ENCODE results near the gene BDNF. TPM values are rescaled to one million over a fixed set of nuclear protein-coding genes. Genes with fewer than 3 reads are reported as not detected.

The BDNF gene
- total RNA-seq, 1 experiment from 2014 or later = 4.8 TPM

GRCh38 chr11:27740362-27741013 lies 40.2 kb upstream of the BDNF start:
- Mint-ChIP-seq H3K27ac (peak overlapping the region; percentile 80), H3K4me1 (peaks cover 33% of the 10 kb centered on the region), H3K9me3 (no peaks in the 10 kb centered on the region), H3K36me3 (no peaks in the 10 kb centered on the region), H3K4me3 (peak overlapping the region; percentile 29; the same call in 1 of the 2 replicates), H3K27me3 (ENCODE audit: low read depth) (peaks cover 51% of the 10 kb centered on the region)
- TF ChIP-seq JAZF1 (CRISPR knock-in tag; IDR thresholded peaks at IDR 0.05) (no peak), GABPB1 (CRISPR knock-in tag; IDR thresholded peaks at IDR 0.05) (no peak), CREM (CRISPR knock-in tag; IDR thresholded peaks at IDR 0.05) (no peak), NFE2L1 (CRISPR knock-in tag; IDR thresholded peaks at IDR 0.05) (no peak), IRF1 (CRISPR knock-in tag; IDR thresholded peaks at IDR 0.05) (no peak), TEAD4 (CRISPR knock-in tag; IDR thresholded peaks at IDR 0.05) (no peak), CBFB (CRISPR knock-in tag; IDR thresholded peaks at IDR 0.05; ENCODE audit: low read depth) (no peak), ESRRA (CRISPR knock-in tag; IDR thresholded peaks at IDR 0.05; ENCODE audit: borderline replicate concordance) (no peak), SOX15 (CRISPR knock-in tag; IDR thresholded peaks at IDR 0.05) (no peak), NFATC4 (CRISPR knock-in tag; IDR thresholded peaks at IDR 0.05) (no peak), FOXP1 (CRISPR knock-in tag; IDR thresholded peaks at IDR 0.05; ENCODE audit: borderline replicate concordance) (no peak), SMAD3 (CRISPR knock-in tag; IDR thresholded peaks at IDR 0.05; ENCODE audit: borderline replicate concordance) (no peak)
- TF ChIP-seq, protein P1, sequence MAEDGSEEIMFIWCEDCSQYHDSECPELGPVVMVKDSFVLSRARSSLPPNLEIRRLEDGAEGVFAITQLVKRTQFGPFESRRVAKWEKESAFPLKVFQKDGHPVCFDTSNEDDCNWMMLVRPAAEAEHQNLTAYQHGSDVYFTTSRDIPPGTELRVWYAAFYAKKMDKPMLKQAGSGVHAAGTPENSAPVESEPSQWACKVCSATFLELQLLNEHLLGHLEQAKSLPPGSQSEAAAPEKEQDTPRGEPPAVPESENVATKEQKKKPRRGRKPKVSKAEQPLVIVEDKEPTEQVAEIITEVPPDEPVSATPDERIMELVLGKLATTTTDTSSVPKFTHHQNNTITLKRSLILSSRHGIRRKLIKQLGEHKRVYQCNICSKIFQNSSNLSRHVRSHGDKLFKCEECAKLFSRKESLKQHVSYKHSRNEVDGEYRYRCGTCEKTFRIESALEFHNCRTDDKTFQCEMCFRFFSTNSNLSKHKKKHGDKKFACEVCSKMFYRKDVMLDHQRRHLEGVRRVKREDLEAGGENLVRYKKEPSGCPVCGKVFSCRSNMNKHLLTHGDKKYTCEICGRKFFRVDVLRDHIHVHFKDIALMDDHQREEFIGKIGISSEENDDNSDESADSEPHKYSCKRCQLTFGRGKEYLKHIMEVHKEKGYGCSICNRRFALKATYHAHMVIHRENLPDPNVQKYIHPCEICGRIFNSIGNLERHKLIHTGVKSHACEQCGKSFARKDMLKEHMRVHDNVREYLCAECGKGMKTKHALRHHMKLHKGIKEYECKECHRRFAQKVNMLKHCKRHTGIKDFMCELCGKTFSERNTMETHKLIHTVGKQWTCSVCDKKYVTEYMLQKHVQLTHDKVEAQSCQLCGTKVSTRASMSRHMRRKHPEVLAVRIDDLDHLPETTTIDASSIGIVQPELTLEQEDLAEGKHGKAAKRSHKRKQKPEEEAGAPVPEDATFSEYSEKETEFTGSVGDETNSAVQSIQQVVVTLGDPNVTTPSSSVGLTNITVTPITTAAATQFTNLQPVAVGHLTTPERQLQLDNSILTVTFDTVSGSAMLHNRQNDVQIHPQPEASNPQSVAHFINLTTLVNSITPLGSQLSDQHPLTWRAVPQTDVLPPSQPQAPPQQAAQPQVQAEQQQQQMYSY (CRISPR knock-in tag; IDR thresholded peaks at IDR 0.05) = no peak
- TF ChIP-seq, protein P2, sequence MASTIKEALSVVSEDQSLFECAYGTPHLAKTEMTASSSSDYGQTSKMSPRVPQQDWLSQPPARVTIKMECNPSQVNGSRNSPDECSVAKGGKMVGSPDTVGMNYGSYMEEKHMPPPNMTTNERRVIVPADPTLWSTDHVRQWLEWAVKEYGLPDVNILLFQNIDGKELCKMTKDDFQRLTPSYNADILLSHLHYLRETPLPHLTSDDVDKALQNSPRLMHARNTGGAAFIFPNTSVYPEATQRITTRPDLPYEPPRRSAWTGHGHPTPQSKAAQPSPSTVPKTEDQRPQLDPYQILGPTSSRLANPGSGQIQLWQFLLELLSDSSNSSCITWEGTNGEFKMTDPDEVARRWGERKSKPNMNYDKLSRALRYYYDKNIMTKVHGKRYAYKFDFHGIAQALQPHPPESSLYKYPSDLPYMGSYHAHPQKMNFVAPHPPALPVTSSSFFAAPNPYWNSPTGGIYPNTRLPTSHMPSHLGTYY (CRISPR knock-in tag; IDR thresholded peaks at IDR 0.05) = no peak
- POLR2A ChIA-PET = no interaction called here
- no peak for DNase-seq (ENCODE audit: low spot score)
- CTCF ChIA-PET = interaction anchor here (0.5 to 1.5 kb wide), 5 partner anchors 8 to 41 kb away, joined by 3 to 5 read pairs (median 3); partner anchors contain the start of gene BDNF
- peak; percentile 72 for ATAC-seq

- CTCF ChIA-PET = interaction anchor here (0.9 kb wide), 1 partner anchor 18 kb away, joined by 4 read pairs; no protein-coding TSS in a partner anchor
- Mint-ChIP-seq H3K4me1 (peaks cover 18% of the 10 kb centered on the region), H3K4me3 (no peak overlapping the region), H3K36me3 (no peaks in the 10 kb centered on the region), H3K27me3 (ENCODE audit: low read depth) (peaks cover 32% of the 10 kb centered on the region), H3K27ac (no peak overlapping the region), H3K9me3 (no peaks in the 10 kb centered on the region)
- ATAC-seq (no peak), DNase-seq (ENCODE audit: low spot score) (no peak)
- POLR2A ChIA-PET = no interaction called here
- TF ChIP-seq FOXP4 (CRISPR knock-in tag; IDR thresholded peaks at IDR 0.05) (no peak), CREB1 (CRISPR knock-in tag; IDR thresholded peaks at IDR 0.05) (no peak), ESRRA (CRISPR knock-in tag; IDR thresholded peaks at IDR 0.05; ENCODE audit: borderline replicate concordance) (no peak), PREB (CRISPR knock-in tag; IDR thresholded peaks at IDR 0.05; ENCODE audit: borderline replicate concordance) (no peak), GTF2I (CRISPR knock-in tag; conservative IDR thresholded peaks at IDR 0.05) (no peak), OVOL2 (CRISPR knock-in tag; IDR thresholded peaks at IDR 0.05; ENCODE audit: borderline replicate concordance) (no peak), FOXJ3 (CRISPR knock-in tag; IDR thresholded peaks at IDR 0.05; ENCODE audit: borderline replicate concordance) (no peak), ATF1 (CRISPR knock-in tag; IDR thresholded peaks at IDR 0.05) (no peak), MLX (CRISPR knock-in tag; IDR thresholded peaks at IDR 0.05) (no peak), NFE2L1 (CRISPR knock-in tag; IDR thresholded peaks at IDR 0.05) (no peak), SMAD3 (CRISPR knock-in tag; IDR thresholded peaks at IDR 0.05; ENCODE audit: borderline replicate concordance) (no peak), GABPB1 (CRISPR knock-in tag; IDR thresholded peaks at IDR 0.05) (no peak)
These were observed 35.0 kb upstream of the BDNF start for GRCh38 chr11:27735281-27735680.
